ENCODE measurements around the gene SPRED3.

The SPRED3 gene

GRCh38 chr19:38413416-38413815, 24.9 kb downstream of the SPRED3 start:
- TF ChIP-seq CTCF (IDR thresholded peaks at IDR 0.05; ENCODE audit: borderline replicate concordance, control extremely low read depth, extremely low read depth, insufficient read depth, missing control alignments): no peak
- in situ Hi-C loops (cut with MboI; ENCODE audit: low sequenced_read_pairs, unreplicated experiment): loop anchor here (25.0 kb wide), 1 partner anchor 224 kb away; the partner anchor contains the start of gene ACTN4
- no peak for DNase-seq (ENCODE audit: low spot score)

- in situ Hi-C loops (cut with MboI; ENCODE audit: low sequenced_read_pairs, unreplicated experiment): loop anchor here (25.0 kb wide), 1 partner anchor 220 kb away; the partner anchor contains the start of gene ACTN4
- no peak for TF ChIP-seq CTCF (IDR thresholded peaks at IDR 0.05; ENCODE audit: borderline replicate concordance, control extremely low read depth, extremely low read depth, insufficient read depth, missing control alignments)
- DNase-seq (ENCODE audit: low spot score): no peak
Observed at GRCh38 chr19:38417146-38417543, 28.6 kb downstream of the SPRED3 start.

GRCh38 chr19:38417544-38418506, 29.3 kb downstream of the SPRED3 start:
- in situ Hi-C loops (cut with MboI; ENCODE audit: low sequenced_read_pairs, unreplicated experiment): loop anchor here (25.0 kb wide), 1 partner anchor 219 kb away; the partner anchor contains the start of gene ACTN4

GRCh38 chr19:38420935-38421334, 32.4 kb downstream of the SPRED3 start:
- DNase-seq (ENCODE audit: low spot score): no peak
- no peak for TF ChIP-seq CTCF (IDR thresholded peaks at IDR 0.05; ENCODE audit: borderline replicate concordance, control extremely low read depth, extremely low read depth, insufficient read depth, missing control alignments)
- in situ Hi-C loops (cut with MboI; ENCODE audit: low sequenced_read_pairs, unreplicated experiment): loop anchor here (25.0 kb wide), 1 partner anchor 216 kb away; the partner anchor contains the start of gene ACTN4

More at GRCh38 chr19:38417544-38418506, 29.3 kb downstream of the SPRED3 start:
- DNase-seq (ENCODE audit: low spot score): peak; percentile 77
- no peak for TF ChIP-seq CTCF (IDR thresholded peaks at IDR 0.05; ENCODE audit: borderline replicate concordance, control extremely low read depth, extremely low read depth, insufficient read depth, missing control alignments)

- no peak for TF ChIP-seq CTCF (IDR thresholded peaks at IDR 0.05; ENCODE audit: borderline replicate concordance, control extremely low read depth, extremely low read depth, insufficient read depth, missing control alignments)
- DNase-seq (ENCODE audit: low spot score): no peak
- in situ Hi-C loops (cut with MboI; ENCODE audit: low sequenced_read_pairs, unreplicated experiment): loop anchor here (25.0 kb wide), 1 partner anchor 215 kb away; the partner anchor contains the start of gene ACTN4
Observed at GRCh38 chr19:38421856-38422255, 33.4 kb downstream of the SPRED3 start.

- TF ChIP-seq CTCF (IDR thresholded peaks at IDR 0.05; ENCODE audit: borderline replicate concordance, control extremely low read depth, extremely low read depth, insufficient read depth, missing control alignments): no peak
- in situ Hi-C loops (cut with MboI; ENCODE audit: low sequenced_read_pairs, unreplicated experiment): loop anchor here (25.0 kb wide), 1 partner anchor 215 kb away; the partner anchor contains the start of gene ACTN4
- no peak for DNase-seq (ENCODE audit: low spot score)
Observed at GRCh38 chr19:38422438-38422837, 33.9 kb downstream of the SPRED3 start.
